Lower leg skin (tissue), 4 donors: ENCODE data around the gene DDX24. TPM values are rescaled to one million over a fixed set of nuclear protein-coding genes. Genes with fewer than 3 reads are reported as not detected.
A peak's percentile ranks its signal among the peaks of the same experiment; 100 is the strongest.

Experiments
- DNase-seq, 2 donors: peaks; one replicate each; pipeline ENCODE4 v3.0.0-alpha.2; 2019; ENCODE audit warnings: low spot score in 2 of 2
- H3K4me3 ChIP-seq: fragments of 200-600 bp; sonication (generic); 2 replicates; pipeline ENCODE4 v1.5.1; 2017; ENCODE audit warnings: mild to moderate bottlenecking, low read depth; ENCODE audit not compliant: poor library complexity, severe bottlenecking
- CTCF ChIP-seq, 3 donors: fragments of 450-650 bp; IDR thresholded peaks; one replicate each; pipeline ENCODE4 v1.5.1; 2016; ENCODE audit warnings: antibody characterized with exemption in 3 of 3, mild to moderate bottlenecking in 3 of 3, moderate library complexity in 2 of 3
- POLR2A ChIP-seq, 2 donors: fragments of 450-650 bp; IDR thresholded peaks; one replicate each; pipeline ENCODE4 v1.6.1; 2016 to 2017; ENCODE audit warnings: antibody characterized with exemption in 2 of 2, mild to moderate bottlenecking in 1 of 2, moderate library complexity in 1 of 2
- WGBS, 2 donors: methylation state at CpG; one replicate each; pipeline ENCODE4 v1.1.5; 2018; 5-methylcytosine and 5-hydroxymethylcytosine counted together
- intact Hi-C: fragments of 100-400 bp; cut with DNase I; formaldehyde crosslinking; loops from one replicate; pipeline ENCODE4 v1.15.0; 2023; ENCODE audit warnings: low total_unique reads
- total RNA-seq, 4 donors: library from RNA; depleted of rRNA; stranded (reverse); fragments of >200 nt; gene quantifications; one replicate each; pipeline ENCODE4 v1.1.0, GENCODE V29; 2016

The DDX24 gene
- total RNA-seq, 4 donors from 2014 or later, result 91.7 to 132 (median 102) TPM

DNA sequence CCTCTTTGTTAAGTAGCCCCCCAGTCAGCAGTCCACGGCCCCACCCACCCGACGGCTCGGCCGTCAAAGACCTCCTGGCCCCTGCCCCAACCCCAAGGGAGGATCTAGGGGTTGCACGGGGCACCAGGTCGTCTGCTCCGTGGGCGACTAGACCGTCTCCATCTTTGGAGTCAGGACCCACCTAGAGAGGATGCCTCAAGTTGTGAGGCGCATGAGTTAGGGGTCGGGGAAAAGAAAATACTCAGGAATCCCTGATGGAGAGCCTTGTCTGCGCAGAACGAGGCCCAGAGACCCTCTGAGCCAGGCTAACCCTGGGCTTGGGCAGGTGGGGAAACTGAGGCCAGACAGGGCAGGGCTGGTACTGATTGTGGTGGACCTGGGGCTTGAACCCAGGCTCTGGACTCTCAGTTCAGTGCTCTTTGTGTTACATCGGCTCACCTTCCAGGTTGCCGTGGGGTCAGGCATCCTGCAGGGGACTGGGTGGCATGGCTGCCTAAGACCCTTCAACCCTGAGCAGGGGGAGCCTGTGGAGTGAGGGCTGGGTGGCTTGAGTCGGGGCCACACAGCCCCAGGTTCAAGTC, 54.0 kb downstream of the DDX24 start:
- 43 to 49% methylated on average over 11 to 16 of the region's 17 CpGs for WGBS, 2 donors
- intact Hi-C loops, result no loop called here
- no peak for DNase-seq
- H3K4me3 ChIP-seq, result no peak overlapping the region
- TF ChIP-seq POLR2A (IDR thresholded peaks at IDR 0.05), result no peak
- TF ChIP-seq CTCF (IDR thresholded peaks at IDR 0.05), result no peak

- DNase-seq, result peak; percentile 98 to 99
- intact Hi-C loops, result no loop called here
- peak within 1 kb of the TSS; percentile 37 for H3K4me3 ChIP-seq
- TF ChIP-seq CTCF (IDR thresholded peaks at IDR 0.05) (no peak), POLR2A (IDR thresholded peaks at IDR 0.05) (no peak)
- WGBS, 2 donors, result 0% methylated on average over 18 to 25 of the region's 74 CpGs
Measured at GRCh38 chr14:94026173-94026888, 54.7 kb downstream of the DDX24 start, which contains the start of gene OTUB2. OTUB2 (plus strand) TSS chr14:94026340; CDS start chr14:94026538, 198 bp downstream.

GRCh38 chr14:94025720-94026119, 55.3 kb downstream of the DDX24 start:
- WGBS, 2 donors, result 40 to 45% methylated on average over 6 of the region's 6 CpGs
- intact Hi-C loops, result no loop called here
- no peak for DNase-seq
- no peak for TF ChIP-seq POLR2A (IDR thresholded peaks at IDR 0.05)
- no peak for TF ChIP-seq CTCF (IDR thresholded peaks at IDR 0.05)
- H3K4me3 ChIP-seq, result no peak overlapping the region

- intact Hi-C loops, result no loop called here
- WGBS, 2 donors, result 93 to 100% methylated on average over 2 of the region's 2 CpGs
- H3K4me3 ChIP-seq, result no peak overlapping the region
- TF ChIP-seq POLR2A (IDR thresholded peaks at IDR 0.05) (no peak), CTCF (IDR thresholded peaks at IDR 0.05) (no peak)
- no peak for DNase-seq
Measured at GRCh38 chr14:94024549-94024948, 56.5 kb downstream of the DDX24 start.

GRCh38 chr14:94022532-94023411, 58.2 kb downstream of the DDX24 start:
- no peak for TF ChIP-seq CTCF (IDR thresholded peaks at IDR 0.05)
- 54 to 62% methylated on average over 10 of the region's 10 CpGs for WGBS, 2 donors
- intact Hi-C loops, result no loop called here
- no peak overlapping the region for H3K4me3 ChIP-seq
- no peak for DNase-seq
